AG04449 (cell line): ENCODE results near the gene KRT75.
A peak's percentile ranks its signal among the peaks of the same experiment; 100 is the strongest.
"Not testable (repeated sequence)": the region's sequence is repeated elsewhere in the genome, so short reads cannot be mapped to it uniquely, and the experiment has no call there.

Source experiments
- CTCF ChIA-PET: fragments of 350-600 bp; formaldehyde crosslinking; extraction: SDS; loops from one replicate; lab custom pipeline; 2021; ENCODE audit warnings: antibody characterized with exemption; lab: Yijun Ruan, JAX
- POLR2A ChIA-PET: fragments of 400-600, 350-600 bp; formaldehyde crosslinking; extraction: SDS; loops from one replicate; lab custom pipeline; 2020; ENCODE audit warnings: antibody characterized with exemption, inconsistent platforms; lab: Yijun Ruan, JAX
- DNase-seq: peaks from one replicate; pipeline ENCODE4 v3.0.0-alpha.2; 2010; ENCODE audit warnings: low read depth, low spot score
- H3K4me3 ChIP-seq: 2 replicates; pipeline ENCODE4 v1.5.1; 2011; ENCODE audit warnings: low read depth, mild to moderate bottlenecking, control low read depth, low read length
- CTCF ChIP-seq: IDR thresholded peaks from one replicate; pipeline ENCODE4 v1.5.1; 2011; ENCODE audit warnings: mild to moderate bottlenecking, moderate library complexity, low read length, control low read depth, inconsistent platforms; ENCODE audit not compliant: insufficient read depth; ENCODE audit errors: missing control alignments

KRT75 gene

GRCh38 chr12:52416795-52417194 is 17.4 kb downstream of the KRT75 start:
- no peak overlapping the region for H3K4me3 ChIP-seq
- no peak for DNase-seq
- CTCF ChIA-PET, result interaction anchor here (1.0 to 1.4 kb wide), 3 partner anchors 11 to 463 kb away, joined by 3 read pairs; no protein-coding TSS in a partner anchor
- POLR2A ChIA-PET, result no interaction called here
- no peak for TF ChIP-seq CTCF

- DNase-seq, result peak; percentile 16
- CTCF ChIA-PET, result interaction anchor here (1.3 to 1.4 kb wide), 2 partner anchors 92 to 464 kb away, joined by 3 read pairs; no protein-coding TSS in a partner anchor
- H3K4me3 ChIP-seq, result no peak overlapping the region
- no peak for TF ChIP-seq CTCF
- POLR2A ChIA-PET, result no interaction called here
Measured at GRCh38 chr12:52415870-52416750, 18.1 kb downstream of the KRT75 start.

- no peak for TF ChIP-seq CTCF
- no peak overlapping the region for H3K4me3 ChIP-seq
- ChIA-PET CTCF (interaction anchor here (2.4 kb wide), 1 partner anchor 23 kb away, joined by 9 read pairs; no protein-coding TSS in a partner anchor), POLR2A (no interaction called here)
- DNase-seq, result no peak
Measured at GRCh38 chr12:52414936-52415335, 19.2 kb downstream of the KRT75 start.

- no peak for DNase-seq
- CTCF ChIA-PET, result interaction anchor here (0.9 to 2.4 kb wide), 4 partner anchors 22 to 471 kb away, joined by 3 to 9 read pairs (median 4); no protein-coding TSS in a partner anchor
- no peak overlapping the region for H3K4me3 ChIP-seq
- POLR2A ChIA-PET, result no interaction called here
- TF ChIP-seq CTCF, result no peak
Measured at GRCh38 chr12:52413782-52414345, 20.3 kb downstream of the KRT75 start.

GRCh38 chr12:52413202-52413601 is 21.0 kb downstream of the KRT75 start:
- ChIA-PET CTCF (interaction anchor here (0.9 to 2.4 kb wide), 4 partner anchors 22 to 472 kb away, joined by 3 to 9 read pairs (median 4); no protein-coding TSS in a partner anchor), POLR2A (no interaction called here)
- no peak for TF ChIP-seq CTCF
- H3K4me3 ChIP-seq, result no peak overlapping the region
- DNase-seq, result no peak

GRCh38 chr12:52411815-52412214 is 22.4 kb downstream of the KRT75 start:
- TF ChIP-seq CTCF, result no peak
- H3K4me3 ChIP-seq, result no peak overlapping the region
- POLR2A ChIA-PET, result no interaction called here
- CTCF ChIA-PET, result interaction anchor here (2.0 kb wide), 2 partner anchors 39 to 95 kb away, joined by 4 to 5 read pairs; no protein-coding TSS in a partner anchor
- no peak for DNase-seq

- CTCF ChIA-PET, result interaction anchor here (2.0 kb wide), 1 partner anchor 38 kb away, joined by 5 read pairs; no protein-coding TSS in a partner anchor
- DNase-seq, POLR2A ChIA-PET, H3K4me3 ChIP-seq: not testable (repeated sequence)
Measured at GRCh38 chr12:52410589-52411248, 23.5 kb downstream of the KRT75 start.
